NCI-H460 (cell line): ENCODE results near the gene SLC19A1. TPM values are rescaled to one million over a fixed set of nuclear protein-coding genes. Genes with fewer than 3 reads are reported as not detected.

Experiments used
- DNase-seq: peaks from one replicate; pipeline ENCODE4 v3.0.0-alpha.2; 2016; ENCODE audit warnings: low read depth; ENCODE audit errors: extremely low read depth
- polyA plus RNA-seq: library from polyadenylated mRNA; depleted of rRNA; stranded (reverse); fragments of >200 nt; gene quantifications from 2 replicates; pipeline ENCODE4 v1.2.3, GENCODE V29; 2014; cell fraction: nucleus; rRNA removed
- total RNA-seq: library from RNA; depleted of rRNA; stranded (reverse); fragments of >200 nt; shearing (Covaris generic); gene quantifications from 2 replicates; pipeline ENCODE4 v1.2.3, GENCODE V29; 2014; rRNA removed

The SLC19A1 gene
- 11.5 and 14.9 TPM in 2 replicates for total RNA-seq
- 31.1 and 31.3 TPM in 2 replicates for polyA plus RNA-seq

GRCh38 chr21:45542242-45542666 lies at the start of gene SLC19A1:
Gene SLC19A1, minus strand, starts transcription at chr21:45542440. Its CDS starts 4,481 bp downstream, at chr21:45537959.
- peak; percentile 41 for DNase-seq

- DNase-seq, result no peak
These were observed 49.5 kb upstream of the SLC19A1 start for GRCh38 chr21:45591619-45592207.

- DNase-seq, result peak; percentile 17
These were observed 48.7 kb upstream of the SLC19A1 start for GRCh38 chr21:45590726-45591618.

- DNase-seq, result peak; percentile 33
These were observed 48.0 kb upstream of the SLC19A1 start for GRCh38 chr21:45590246-45590725.

GRCh38 chr21:45589686-45590245 lies 47.5 kb upstream of the SLC19A1 start:
- DNase-seq, result no peak

- DNase-seq, result no peak
These were observed 46.7 kb upstream of the SLC19A1 start for GRCh38 chr21:45588871-45589491.

- DNase-seq, result no peak
These were observed 46.0 kb upstream of the SLC19A1 start for GRCh38 chr21:45588086-45588825.

- no peak for DNase-seq
These were observed 44.1 kb upstream of the SLC19A1 start for GRCh38 chr21:45586289-45586858.

GRCh38 chr21:45584786-45585185 lies 42.5 kb upstream of the SLC19A1 start:
- DNase-seq, result no peak

- no peak for DNase-seq
These were observed 41.7 kb upstream of the SLC19A1 start for GRCh38 chr21:45583831-45584509.

- DNase-seq, result no peak
These were observed 39.9 kb upstream of the SLC19A1 start for GRCh38 chr21:45582128-45582527.

- no peak for DNase-seq
These were observed 39.1 kb upstream of the SLC19A1 start for GRCh38 chr21:45581322-45581712.

GRCh38 chr21:45580576-45581321 lies 38.5 kb upstream of the SLC19A1 start:
- DNase-seq, result no peak

GRCh38 chr21:45580181-45580575 lies 37.9 kb upstream of the SLC19A1 start:
- no peak for DNase-seq

GRCh38 chr21:45579383-45580180 lies 37.3 kb upstream of the SLC19A1 start:
- no peak for DNase-seq

GRCh38 chr21:45578811-45579381 lies 36.7 kb upstream of the SLC19A1 start:
- DNase-seq, result no peak

- no peak for DNase-seq
These were observed 36.0 kb upstream of the SLC19A1 start for GRCh38 chr21:45578176-45578801.
